HG03060 (cell line): ENCODE data around the gene ACKR3.

Experiments used
- ATAC-seq: cut with Tn5 transposase; IDR thresholded peaks from one replicate; pipeline ENCODE4 v1.9.1; 2021; ENCODE audit warnings: low read depth, moderate number of reproducible peaks; ENCODE audit not compliant: unreplicated experiment

ACKR3 gene

GRCh38 chr2:236625156-236625690 is 55.6 kb downstream of the ACKR3 start:
- ATAC-seq, result no peak

GRCh38 chr2:236626391-236627150 is 56.9 kb downstream of the ACKR3 start:
- ATAC-seq, result no peak

GRCh38 chr2:236627193-236627592 is 57.6 kb downstream of the ACKR3 start:
- no peak for ATAC-seq

- no peak for ATAC-seq
These were observed 58.2 kb downstream of the ACKR3 start for GRCh38 chr2:236627841-236628240.

GRCh38 chr2:236628256-236628901 is 58.8 kb downstream of the ACKR3 start:
- ATAC-seq, result no peak

GRCh38 chr2:236628981-236629605 is 59.5 kb downstream of the ACKR3 start:
- ATAC-seq, result no peak

GRCh38 chr2:236629961-236630872 is 60.6 kb downstream of the ACKR3 start:
- ATAC-seq, result no peak

- no peak for ATAC-seq
These were observed 61.7 kb downstream of the ACKR3 start for GRCh38 chr2:236631281-236631855.

GRCh38 chr2:236631856-236632291 is 62.2 kb downstream of the ACKR3 start:
- no peak for ATAC-seq
